DLD1 (cell line): ENCODE data around the gene PPP1R8.

Experiments
- in situ Hi-C: cut with HindIII; loops from 2 replicates; pipeline ENCODE4 v1.10.0; 2017; ENCODE audit warnings: low sequenced_read_pairs

The PPP1R8 gene

GRCh38 chr1:27887215-27888021 is 56.8 kb downstream of the PPP1R8 start:
- in situ Hi-C loops = no loop called here

GRCh38 chr1:27889506-27889905 is 58.9 kb downstream of the PPP1R8 start:
- in situ Hi-C loops = no loop called here

- in situ Hi-C loops = no loop called here
Observed at GRCh38 chr1:27891196-27891889, 60.8 kb downstream of the PPP1R8 start.

- in situ Hi-C loops = no loop called here
Observed at GRCh38 chr1:27894521-27894920, 63.9 kb downstream of the PPP1R8 start.
